Skeletal muscle satellite cell (primary cell): ENCODE results near the gene BAIAP3.

ENCODE experiments used
- H3K27me3 ChIP-seq: 2 replicates; pipeline ENCODE4 v1.7.0; 2013; ENCODE audit warnings: low read length; ENCODE audit not compliant: control insufficient read depth, insufficient read depth
- H3K36me3 ChIP-seq: 2 replicates; pipeline ENCODE4 v1.7.0; 2013; ENCODE audit warnings: mild to moderate bottlenecking, control low read depth, low read length; ENCODE audit not compliant: insufficient read depth
- H3K4me1 ChIP-seq: 2 replicates; pipeline ENCODE4 v1.7.0; 2013; ENCODE audit warnings: low read length; ENCODE audit not compliant: control insufficient read depth, insufficient read depth
- H3K4me2 ChIP-seq: 2 replicates; pipeline ENCODE4 v1.7.0; 2013; ENCODE audit warnings: mild to moderate bottlenecking, low read length
- H3K4me3 ChIP-seq: 2 replicates; pipeline ENCODE4 v1.7.0; 2013; ENCODE audit warnings: low read length
- H3K9ac ChIP-seq: 2 replicates; pipeline ENCODE4 v1.7.0; 2013; ENCODE audit warnings: mild to moderate bottlenecking, low read depth, low read length, moderate library complexity
- H3K9me3 ChIP-seq: replicated peaks from 2 replicates; pipeline ENCODE4 v1.7.0; 2013; ENCODE audit warnings: mild to moderate bottlenecking, control low read depth, low read length

Gene BAIAP3

DNA sequence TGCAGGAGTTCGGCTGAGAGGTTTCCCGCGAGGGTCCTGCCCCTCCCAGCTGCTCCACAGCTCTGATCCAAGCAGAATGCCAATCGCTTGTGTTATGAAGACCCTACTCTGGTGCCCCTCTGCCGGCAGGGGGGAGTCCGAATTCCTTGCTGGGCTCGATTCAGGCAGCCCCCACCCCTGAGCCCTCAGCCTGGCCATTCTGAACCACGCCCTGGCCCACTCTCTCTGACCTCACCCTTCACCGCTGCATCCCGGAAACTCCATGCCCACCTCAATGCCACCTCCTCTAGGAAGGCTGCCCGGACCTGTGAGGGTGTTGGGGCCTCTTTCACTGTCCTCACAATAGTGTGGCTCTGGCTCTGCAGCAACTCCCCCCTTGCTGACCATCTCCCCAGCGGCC is 31.9 kb upstream of the BAIAP3 start:
- Histone ChIP-seq H3K4me1 (peaks cover 9% of the 10 kb centered on the region), H3K4me2 (no peak overlapping the region), H3K9ac (no peak overlapping the region), H3K36me3 (no peaks in the 10 kb centered on the region), H3K4me3 (no peak overlapping the region), H3K27me3 (peaks cover 27% of the 10 kb centered on the region), H3K9me3 (no peaks in the 10 kb centered on the region)

DNA sequence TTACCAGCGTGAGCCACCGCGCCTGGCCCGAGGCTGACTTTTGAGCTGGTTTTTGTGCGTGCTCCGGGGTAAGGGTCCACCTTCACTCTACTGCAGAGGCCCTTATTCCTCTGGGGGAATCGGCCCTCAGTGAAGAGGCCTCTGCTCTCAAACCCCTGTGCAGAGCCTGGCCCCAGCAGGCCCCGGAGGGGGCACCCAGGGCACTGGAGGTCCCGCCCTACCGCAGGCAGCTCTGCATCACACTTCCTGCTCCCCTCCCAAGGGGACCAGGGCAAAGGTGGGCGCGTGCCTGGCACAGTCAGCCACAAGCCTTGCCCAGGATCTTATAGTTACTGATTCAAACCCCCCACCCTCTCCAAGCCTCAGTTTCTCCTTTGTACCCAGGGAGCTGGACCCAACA is 27.6 kb upstream of the BAIAP3 start:
- no peak overlapping the region for H3K4me3 ChIP-seq
- no peaks in the 10 kb centered on the region for H3K36me3 ChIP-seq
- H3K27me3 ChIP-seq, result peaks cover 3% of the 10 kb centered on the region
- no peaks in the 10 kb centered on the region for H3K4me1 ChIP-seq
- no peak overlapping the region for H3K9ac ChIP-seq
- no peaks in the 10 kb centered on the region for H3K9me3 ChIP-seq
- H3K4me2 ChIP-seq, result no peak overlapping the region

DNA sequence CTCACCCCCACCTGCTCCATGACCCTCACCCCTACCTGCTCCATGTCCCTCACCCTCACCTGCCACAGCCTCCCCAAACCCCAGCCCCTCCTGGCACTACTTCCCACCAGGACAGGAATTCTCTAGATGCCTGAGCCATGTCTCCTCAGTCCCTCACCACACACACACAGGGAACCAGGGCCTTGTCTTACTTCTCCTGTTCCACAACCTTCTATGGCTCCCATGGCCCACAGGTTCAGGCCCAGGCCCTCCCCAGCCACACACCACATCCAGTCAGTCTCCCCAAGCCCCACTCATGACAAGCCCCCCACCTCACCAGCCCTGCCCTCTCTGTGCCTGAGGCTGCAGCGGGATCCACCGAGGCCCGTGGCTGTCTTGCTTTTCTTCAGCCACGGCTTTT is 27.1 kb upstream of the BAIAP3 start:
- Histone ChIP-seq H3K4me2 (no peak overlapping the region), H3K9ac (no peak overlapping the region), H3K4me3 (no peak overlapping the region), H3K36me3 (no peaks in the 10 kb centered on the region), H3K27me3 (peaks cover 3% of the 10 kb centered on the region), H3K4me1 (peaks cover 5% of the 10 kb centered on the region), H3K9me3 (no peaks in the 10 kb centered on the region)

DNA sequence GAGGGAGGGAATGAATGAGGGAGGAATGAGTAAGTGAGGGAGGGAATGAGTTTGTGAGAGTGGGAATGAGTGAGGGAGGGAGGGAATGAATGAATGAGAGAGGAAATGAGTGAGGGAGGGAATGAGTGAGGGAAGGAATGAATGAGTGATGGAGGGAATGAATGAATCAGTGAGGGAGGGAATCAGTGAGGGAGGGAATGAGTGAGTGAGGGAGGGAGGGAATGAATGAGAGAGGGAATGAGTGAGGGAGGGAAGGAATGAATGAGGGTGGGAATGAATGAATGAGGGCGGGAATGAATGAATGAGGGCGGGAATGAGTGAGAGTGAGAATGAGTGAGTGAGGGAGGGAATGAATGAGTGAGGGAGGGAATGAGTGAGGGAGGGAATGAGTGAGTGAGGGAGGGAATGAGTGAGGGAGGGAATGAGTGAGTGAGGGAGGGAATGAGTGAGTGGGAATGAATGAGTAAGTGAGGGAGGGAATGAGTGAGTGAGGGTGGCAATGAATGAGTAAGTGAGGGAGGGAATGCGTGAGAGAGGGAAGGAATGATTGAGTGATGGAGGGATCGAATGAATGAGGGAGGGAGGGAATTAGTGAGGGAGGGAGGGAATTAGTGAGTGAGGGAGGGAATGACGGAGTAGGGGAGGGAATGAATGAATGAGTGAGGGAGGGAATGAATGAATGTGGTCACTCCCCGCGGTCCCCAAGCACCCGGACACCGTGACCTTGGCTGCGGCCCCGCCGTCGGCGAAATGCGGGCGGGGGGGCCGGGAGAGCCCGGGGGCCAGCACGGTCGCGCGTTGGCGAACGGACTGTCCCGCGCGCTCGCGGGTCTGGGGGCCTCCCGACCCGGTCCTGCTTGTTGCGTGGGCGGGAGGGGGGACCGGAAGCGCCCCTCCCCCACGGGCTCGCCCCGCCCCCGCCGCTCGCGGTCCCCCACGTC is 25.1 kb upstream of the BAIAP3 start:
- H3K9me3 ChIP-seq, result no peaks in the 10 kb centered on the region
- peaks cover 11% of the 10 kb centered on the region for H3K36me3 ChIP-seq
- H3K4me1 ChIP-seq, result peaks cover 22% of the 10 kb centered on the region
- H3K4me2 ChIP-seq, result peak overlapping the region; percentile 74
- H3K4me3 ChIP-seq, result peak overlapping the region; percentile 69
- H3K9ac ChIP-seq, result peak overlapping the region; percentile 53
- H3K27me3 ChIP-seq, result no peaks in the 10 kb centered on the region

DNA sequence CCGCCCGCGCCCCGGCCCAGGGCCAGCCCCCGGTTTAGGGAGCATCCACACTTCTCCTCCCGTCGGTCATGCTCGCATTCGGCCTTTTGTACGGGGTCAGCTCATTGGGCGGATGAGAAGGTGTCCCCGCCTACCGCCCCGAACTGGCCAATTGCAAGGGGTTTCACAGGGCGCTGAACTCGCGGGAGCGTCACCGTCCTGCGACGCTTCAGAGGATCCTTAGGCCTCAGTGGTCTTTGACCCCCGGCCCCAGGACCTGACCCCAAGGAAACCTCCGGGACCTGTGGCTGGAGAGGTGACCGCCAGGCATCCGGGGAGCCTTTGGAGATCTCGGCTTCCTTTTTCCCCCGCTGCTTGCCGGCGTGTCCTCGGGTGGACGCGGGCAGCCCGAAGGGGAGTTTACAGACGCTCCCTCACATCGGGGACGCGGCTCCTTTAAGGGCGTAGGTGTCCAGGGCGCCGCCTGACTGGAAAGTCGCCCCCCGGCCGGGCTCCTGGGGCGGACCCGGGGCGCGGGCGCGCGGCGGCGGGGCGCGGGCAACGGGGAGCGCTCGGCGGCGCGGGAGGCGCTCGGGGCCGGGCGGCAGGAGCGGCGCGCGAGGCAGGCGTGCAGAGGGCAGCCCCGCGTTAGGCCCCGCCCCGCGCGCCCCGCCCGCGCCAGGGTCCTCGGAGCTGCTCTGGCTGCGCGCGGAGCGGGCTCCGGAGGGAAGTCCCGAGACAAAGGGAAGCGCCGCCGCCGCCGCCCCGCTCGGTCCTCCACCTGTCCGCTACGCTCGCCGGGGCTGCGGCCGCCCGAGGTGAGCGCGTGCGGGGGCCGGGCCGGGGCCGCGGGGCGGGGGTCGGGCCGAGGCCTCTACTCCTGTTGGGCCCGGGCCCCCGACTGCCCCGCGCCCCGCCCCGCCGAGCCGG is 24.2 kb upstream of the BAIAP3 start, which contains the start of gene UBE2I:
TSS of gene UBE2I (plus strand) at position 660 of the 909 bp plus-strand sequence. CDS start 4,395 bp downstream, outside the sequence.
- Histone ChIP-seq H3K9ac (peak within 1 kb of the TSS; percentile 94), H3K36me3 (peaks cover 16% of the 10 kb centered on the region), H3K4me1 (peaks cover 22% of the 10 kb centered on the region), H3K27me3 (no peaks in the 10 kb centered on the region), H3K9me3 (no peaks in the 10 kb centered on the region), H3K4me2 (peak within 1 kb of the TSS; percentile 95), H3K4me3 (peak within 1 kb of the TSS; percentile 69)

DNA sequence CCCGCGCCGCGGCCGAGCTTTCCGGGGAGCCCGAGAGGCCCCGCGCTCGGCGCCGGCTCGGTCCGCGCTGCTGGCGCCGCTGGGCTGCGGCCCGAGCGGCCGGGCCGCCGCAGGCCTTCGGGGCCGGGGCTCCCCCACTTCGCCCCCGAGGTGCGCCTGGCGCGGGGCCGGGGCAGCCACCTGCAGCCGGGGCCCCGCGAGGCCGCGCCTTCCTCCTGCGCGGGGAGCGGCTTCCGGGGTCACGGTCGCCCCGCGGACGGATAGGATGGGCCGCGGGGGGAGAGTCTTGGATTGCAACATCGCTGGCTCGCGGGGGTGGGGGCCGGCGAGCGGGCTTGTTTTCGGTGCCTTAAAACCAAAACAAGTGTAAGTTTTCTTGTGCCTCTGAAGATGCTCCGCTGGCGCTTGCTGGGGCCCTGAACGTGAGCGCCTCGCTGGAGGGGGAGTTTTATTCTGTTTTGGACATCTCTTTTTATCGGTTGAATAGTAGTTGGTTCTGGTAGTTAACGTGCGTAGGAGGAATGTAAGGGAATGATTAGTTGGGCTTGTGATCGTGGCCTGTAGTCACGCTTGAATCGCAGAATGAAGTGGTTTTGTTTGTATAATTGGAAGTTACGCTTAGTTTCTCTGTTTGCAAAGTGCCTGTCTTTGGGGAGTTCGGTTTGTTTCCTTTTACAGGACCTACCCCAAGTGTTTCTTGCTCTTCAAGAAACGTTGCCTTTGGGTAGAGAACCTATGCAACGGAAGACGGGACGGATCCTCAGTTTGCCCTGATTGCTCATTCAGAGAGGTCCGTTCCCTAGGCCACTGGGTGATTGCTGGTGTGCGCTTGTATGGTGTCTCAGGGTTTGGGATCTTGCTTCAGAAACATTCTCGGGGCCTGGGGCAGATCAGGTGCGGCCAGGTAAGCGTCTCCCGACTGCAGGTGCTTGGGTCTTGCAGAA is 23.3 kb upstream of the BAIAP3 start:
- peak overlapping the region; percentile 94 for H3K9ac ChIP-seq
- H3K9me3 ChIP-seq, result no peaks in the 10 kb centered on the region
- peaks cover 25% of the 10 kb centered on the region for H3K36me3 ChIP-seq
- H3K27me3 ChIP-seq, result no peaks in the 10 kb centered on the region
- peak overlapping the region; percentile 95 for H3K4me2 ChIP-seq
- peak overlapping the region; percentile 69 for H3K4me3 ChIP-seq
- H3K4me1 ChIP-seq, result peaks cover 22% of the 10 kb centered on the region

DNA sequence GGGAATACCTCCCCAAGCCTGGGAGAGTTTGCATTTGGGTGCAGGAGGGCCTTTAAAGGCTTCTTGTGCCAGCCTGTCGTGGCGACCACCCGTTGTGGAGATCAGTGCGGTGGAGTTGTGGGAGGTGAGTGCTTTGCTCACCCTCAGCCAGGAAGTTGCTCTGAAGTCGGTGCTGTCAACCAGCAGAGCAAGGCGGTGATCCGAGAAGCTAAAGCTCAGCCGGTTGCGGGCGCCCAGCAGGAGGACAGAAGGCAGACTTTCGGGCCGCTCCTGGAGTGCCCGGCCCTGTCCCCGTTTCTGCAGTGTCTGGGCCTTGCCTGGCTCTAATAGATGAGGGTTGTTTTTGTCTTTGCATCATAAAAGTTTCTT is 22.6 kb upstream of the BAIAP3 start:
- peak overlapping the region; percentile 94 for H3K9ac ChIP-seq
- peak overlapping the region; percentile 95 for H3K4me2 ChIP-seq
- peaks cover 22% of the 10 kb centered on the region for H3K4me1 ChIP-seq
- H3K36me3 ChIP-seq, result peaks cover 32% of the 10 kb centered on the region
- H3K9me3 ChIP-seq, result no peaks in the 10 kb centered on the region
- no peaks in the 10 kb centered on the region for H3K27me3 ChIP-seq
- peak overlapping the region; percentile 69 for H3K4me3 ChIP-seq

DNA sequence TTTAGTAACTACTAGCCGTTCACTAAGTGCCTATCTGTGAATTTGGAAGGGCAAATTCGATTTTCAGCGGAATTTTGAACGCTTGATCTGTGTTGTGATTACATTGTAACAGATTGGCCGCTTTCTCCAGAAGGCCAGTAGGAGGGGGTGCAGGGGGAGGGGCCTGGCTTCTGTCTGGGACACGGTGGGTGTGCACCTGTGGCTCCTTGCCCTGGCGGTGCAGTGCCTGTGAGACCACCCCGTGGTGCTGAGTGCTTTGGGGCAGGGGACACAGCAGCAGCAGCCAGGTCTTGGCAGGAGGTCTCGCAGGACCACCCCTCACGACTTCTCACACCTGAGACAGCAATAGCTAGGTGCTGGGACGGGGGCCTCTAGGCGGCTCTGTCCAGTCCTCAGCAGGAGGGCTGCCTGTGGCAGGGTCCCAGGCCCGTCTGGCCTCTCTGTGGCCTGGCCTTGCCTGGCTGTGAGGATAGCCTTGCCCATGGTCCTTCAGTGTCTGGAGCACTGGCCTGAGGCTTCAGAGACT is 22.2 kb upstream of the BAIAP3 start:
- Histone ChIP-seq H3K4me2 (peak overlapping the region; percentile 95), H3K36me3 (peaks cover 36% of the 10 kb centered on the region), H3K4me3 (peak overlapping the region; percentile 69), H3K4me1 (peaks cover 22% of the 10 kb centered on the region), H3K9ac (peak overlapping the region; percentile 94), H3K27me3 (no peaks in the 10 kb centered on the region), H3K9me3 (no peaks in the 10 kb centered on the region)

DNA sequence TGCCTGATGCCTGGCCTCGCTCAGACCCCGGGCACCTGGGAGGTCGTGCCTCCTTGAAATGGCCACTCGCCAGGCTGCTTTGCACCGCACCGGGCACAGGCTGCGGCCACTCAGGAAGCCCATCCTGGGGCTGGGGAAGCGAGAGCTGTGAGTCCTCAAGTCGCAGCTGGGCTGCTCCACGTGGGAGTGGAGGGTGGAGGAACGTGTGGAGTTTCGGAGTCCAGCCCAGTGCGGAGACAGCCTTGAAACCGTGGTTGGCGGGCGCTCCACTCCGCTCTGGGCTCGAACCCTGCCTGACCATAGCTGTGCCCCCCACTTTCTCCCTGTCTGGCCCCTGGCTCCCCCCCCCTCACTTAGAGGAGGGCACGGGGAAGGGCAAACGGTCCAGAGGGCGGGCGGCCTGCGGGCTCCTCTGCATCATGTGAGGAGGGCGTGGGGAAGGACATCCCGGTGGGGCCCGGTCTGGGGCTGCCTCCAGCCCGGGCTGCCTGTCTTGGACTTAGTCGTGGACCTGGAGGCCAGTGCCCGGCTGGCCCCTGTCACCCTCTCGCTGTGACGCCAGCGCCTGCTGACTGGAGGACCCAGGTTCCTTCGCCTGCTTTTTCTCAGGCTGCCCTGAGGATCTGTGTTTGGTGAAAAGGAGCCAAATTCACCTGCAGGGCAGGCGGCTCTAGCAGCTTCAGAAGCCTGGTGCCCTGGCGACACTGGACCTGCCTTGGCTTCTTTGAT is 21.5 kb upstream of the BAIAP3 start:
- no peaks in the 10 kb centered on the region for H3K27me3 ChIP-seq
- no peaks in the 10 kb centered on the region for H3K9me3 ChIP-seq
- peak overlapping the region; percentile 69 for H3K4me3 ChIP-seq
- peaks cover 41% of the 10 kb centered on the region for H3K36me3 ChIP-seq
- peak overlapping the region; percentile 94 for H3K9ac ChIP-seq
- H3K4me2 ChIP-seq, result peak overlapping the region; percentile 95
- H3K4me1 ChIP-seq, result peaks cover 22% of the 10 kb centered on the region

DNA sequence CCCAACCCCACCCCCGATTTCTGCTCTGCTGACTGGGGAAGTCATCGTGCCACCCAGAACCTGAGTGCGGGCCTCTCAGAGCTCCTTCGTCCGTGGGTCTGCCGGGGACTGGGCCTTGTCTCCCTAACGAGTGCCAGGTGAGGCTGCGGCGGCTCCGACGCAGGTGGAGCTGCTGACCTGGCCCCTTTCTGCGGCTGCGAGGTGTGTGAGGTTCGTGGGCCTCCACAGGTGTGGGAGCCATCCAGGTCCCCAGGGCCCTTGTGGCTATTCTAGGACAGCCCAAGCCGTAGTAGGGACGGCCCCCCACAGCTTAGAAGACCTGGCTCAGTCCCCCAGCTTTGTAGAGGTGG is 21.0 kb upstream of the BAIAP3 start:
- Histone ChIP-seq H3K4me3 (peak overlapping the region; percentile 69), H3K4me2 (peak overlapping the region; percentile 95), H3K9me3 (no peaks in the 10 kb centered on the region), H3K36me3 (peaks cover 46% of the 10 kb centered on the region), H3K4me1 (peaks cover 22% of the 10 kb centered on the region), H3K27me3 (no peaks in the 10 kb centered on the region), H3K9ac (peak overlapping the region; percentile 94)
